K562 (cell line): Measurements from ENCODE around the gene MADD. TPM values are rescaled to one million over a fixed set of nuclear protein-coding genes. Genes with fewer than 3 reads are reported as not detected.

Experiments
- C11orf30 ChIP-seq: fragments of 450-650 bp; IDR thresholded peaks from 2 replicates; pipeline ENCODE4 v1.6.1; 2016; ENCODE audit warnings: low read depth, mild to moderate bottlenecking
- CEBPG ChIP-seq, 3 experiments: fragments of 200-800 bp in 1 of 3; sonication (Bioruptor generic) in 1 of 3; sonication (generic) in 1 of 3; formaldehyde crosslinking in 1 of 3; IDR thresholded peaks in 2 of 3; conservative IDR thresholded peaks in 1 of 3; 2 replicates each; pipeline versions ENCODE4 v1.6.1 to v1.8.0; 2016 to 2022; ENCODE audit warnings: missing compliant biosample characterization in 2 of 3, missing genetic modification characterization in 2 of 3, mild to moderate bottlenecking in 1 of 3, missing genetic modification reagents in 1 of 3
- CSDE1 ChIP-seq, 2 experiments: fragments of 450-650 bp; IDR thresholded peaks; 2 replicates each; pipeline ENCODE4 v1.6.1; 2016; ENCODE audit warnings: mild to moderate bottlenecking in 1 of 2
- CTCFL ChIP-seq: IDR thresholded peaks from 2 replicates; pipeline ENCODE4 v1.6.1; 2011; ENCODE audit warnings: borderline replicate concordance, low read depth, mild to moderate bottlenecking, moderate library complexity, low read length; ENCODE audit not compliant: insufficient read depth, poor library complexity, severe bottlenecking
- DIDO1 ChIP-seq: fragments of 450-650 bp; IDR thresholded peaks from 2 replicates; pipeline ENCODE4 v1.6.1; 2016; ENCODE audit warnings: low read depth, missing biosample characterization, missing genetic modification characterization
- HDGF ChIP-seq: fragments of 450-650 bp; IDR thresholded peaks from 2 replicates; pipeline ENCODE4 v1.6.1; 2016
- KLF6 ChIP-seq: fragments of 250-450 bp; sonication (Bioruptor Pico); IDR thresholded peaks from 2 replicates; pipeline ENCODE4 v1.4.0; 2020; ENCODE audit warnings: mild to moderate bottlenecking, moderate library complexity, borderline replicate concordance
- MITF ChIP-seq: IDR thresholded peaks from 2 replicates; pipeline ENCODE4 v1.6.1; 2014; ENCODE audit warnings: antibody characterized with exemption
- PBX2 ChIP-seq, 2 experiments: IDR thresholded peaks in 1 of 2; conservative IDR thresholded peaks in 1 of 2; 2 replicates each; pipeline ENCODE4 v1.6.1; 2016; ENCODE audit warnings: low read depth in 2 of 2, mild to moderate bottlenecking in 1 of 2, missing compliant biosample characterization in 1 of 2, missing genetic modification characterization in 1 of 2, moderate library complexity in 1 of 2
- PKNOX1 ChIP-seq: fragments of 450-650 bp; IDR thresholded peaks from 2 replicates; pipeline ENCODE4 v1.6.1; 2016
- SMAD2 ChIP-seq: fragments of 150-350 bp; IDR thresholded peaks from 2 replicates; pipeline ENCODE4 v1.6.1; 2014; ENCODE audit warnings: low read depth, mild to moderate bottlenecking, low read length
- polyA plus RNA-seq, 8 experiments: library from polyadenylated mRNA; depleted of rRNA in 4 of 8; stranded (reverse) in 5 of 8; unstranded in 3 of 8; fragments of >200 nt; fragmentation: Nextera tagmentation in 2 of 8; fragmentation: Illumina TruSeq in 1 of 8; extraction: Ambion mirVana in 2 of 8; extraction: Trizol in 1 of 8; gene quantifications; 2 replicates each; pipeline versions ENCODE4 v1.2.1 to v1.2.3, GENCODE V29; 2011 to 2014; ENCODE audit warnings: inconsistent platforms in 1 of 8, missing spikeins in 1 of 8
- total RNA-seq, 7 experiments: library from RNA; depleted of rRNA in 6 of 7; stranded (reverse); fragments of >200 nt in 6 of 7; fragmentation: Illumina TruSeq in 2 of 7; extraction: Trizol in 2 of 7; gene quantifications; 2 replicates each; pipeline versions ENCODE4 v1.2.1 to v1.2.3, GENCODE V29; 2011 to 2021; ENCODE audit warnings: low replicate concordance in 1 of 7
- TF ChIP-seq, protein P1 (sequence below): sonication (generic); formaldehyde crosslinking; IDR thresholded peaks from 2 replicates; pipeline ENCODE4 v1.8.1; 2023; ENCODE audit warnings: missing genetic modification reagents, mild to moderate bottlenecking, borderline replicate concordance
- TF ChIP-seq, protein P2 (sequence below): fragments of 450-650 bp; conservative IDR thresholded peaks from 2 replicates; pipeline ENCODE4 v1.6.1; 2016; ENCODE audit warnings: missing genetic modification characterization, low read depth, mild to moderate bottlenecking, missing compliant biosample characterization, moderate library complexity

Gene MADD
- total and polyA plus RNA-seq, 9 of the 15 experiments (the other 6 are each of a cell fraction or from before 2014, with no cell fraction given): 0.68 to 57.6 (median 33.6) TPM

DNA sequence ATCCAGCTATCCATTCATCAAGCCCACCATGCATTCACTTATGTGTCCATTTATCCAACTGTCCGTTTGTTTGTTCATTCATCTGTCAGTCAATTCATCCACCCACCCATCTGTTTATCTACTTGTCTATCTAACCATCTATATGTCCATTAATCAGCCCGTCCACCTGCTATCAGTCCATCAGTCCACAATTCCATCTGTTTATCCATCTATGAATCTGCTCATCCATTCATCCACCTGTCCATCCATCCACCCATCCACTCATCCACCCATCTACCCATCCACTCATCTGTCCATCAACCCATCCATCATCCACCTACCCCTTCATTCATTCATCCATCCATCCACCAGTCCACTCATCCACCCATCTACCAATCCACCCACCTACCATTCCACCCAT, 109.4 kb downstream of the MADD start (continued):
- TF ChIP-seq DIDO1 (tag): no peak
- TF ChIP-seq PKNOX1: peak; percentile 83
- TF ChIP-seq HDGF: 0 out of 2 replicates have a peak, but pooled peaks have one; percentile 47
- TF ChIP-seq CTCFL: no peak
- no peak for TF ChIP-seq C11orf30
- no peak for TF ChIP-seq MITF
- TF ChIP-seq KLF6: no peak
- TF ChIP-seq CEBPG (CRISPR knock-in tag; IDR thresholded peaks at IDR 0.05): no peak
- no peak for TF ChIP-seq CEBPG (tag; conservative IDR thresholded peaks at IDR 0.05 in 1 of 2, IDR thresholded peaks at IDR 0.05 in 1 of 2)
- TF ChIP-seq CSDE1 (IDR thresholded peaks at IDR 0.05): no peak
- TF ChIP-seq, protein P1, sequence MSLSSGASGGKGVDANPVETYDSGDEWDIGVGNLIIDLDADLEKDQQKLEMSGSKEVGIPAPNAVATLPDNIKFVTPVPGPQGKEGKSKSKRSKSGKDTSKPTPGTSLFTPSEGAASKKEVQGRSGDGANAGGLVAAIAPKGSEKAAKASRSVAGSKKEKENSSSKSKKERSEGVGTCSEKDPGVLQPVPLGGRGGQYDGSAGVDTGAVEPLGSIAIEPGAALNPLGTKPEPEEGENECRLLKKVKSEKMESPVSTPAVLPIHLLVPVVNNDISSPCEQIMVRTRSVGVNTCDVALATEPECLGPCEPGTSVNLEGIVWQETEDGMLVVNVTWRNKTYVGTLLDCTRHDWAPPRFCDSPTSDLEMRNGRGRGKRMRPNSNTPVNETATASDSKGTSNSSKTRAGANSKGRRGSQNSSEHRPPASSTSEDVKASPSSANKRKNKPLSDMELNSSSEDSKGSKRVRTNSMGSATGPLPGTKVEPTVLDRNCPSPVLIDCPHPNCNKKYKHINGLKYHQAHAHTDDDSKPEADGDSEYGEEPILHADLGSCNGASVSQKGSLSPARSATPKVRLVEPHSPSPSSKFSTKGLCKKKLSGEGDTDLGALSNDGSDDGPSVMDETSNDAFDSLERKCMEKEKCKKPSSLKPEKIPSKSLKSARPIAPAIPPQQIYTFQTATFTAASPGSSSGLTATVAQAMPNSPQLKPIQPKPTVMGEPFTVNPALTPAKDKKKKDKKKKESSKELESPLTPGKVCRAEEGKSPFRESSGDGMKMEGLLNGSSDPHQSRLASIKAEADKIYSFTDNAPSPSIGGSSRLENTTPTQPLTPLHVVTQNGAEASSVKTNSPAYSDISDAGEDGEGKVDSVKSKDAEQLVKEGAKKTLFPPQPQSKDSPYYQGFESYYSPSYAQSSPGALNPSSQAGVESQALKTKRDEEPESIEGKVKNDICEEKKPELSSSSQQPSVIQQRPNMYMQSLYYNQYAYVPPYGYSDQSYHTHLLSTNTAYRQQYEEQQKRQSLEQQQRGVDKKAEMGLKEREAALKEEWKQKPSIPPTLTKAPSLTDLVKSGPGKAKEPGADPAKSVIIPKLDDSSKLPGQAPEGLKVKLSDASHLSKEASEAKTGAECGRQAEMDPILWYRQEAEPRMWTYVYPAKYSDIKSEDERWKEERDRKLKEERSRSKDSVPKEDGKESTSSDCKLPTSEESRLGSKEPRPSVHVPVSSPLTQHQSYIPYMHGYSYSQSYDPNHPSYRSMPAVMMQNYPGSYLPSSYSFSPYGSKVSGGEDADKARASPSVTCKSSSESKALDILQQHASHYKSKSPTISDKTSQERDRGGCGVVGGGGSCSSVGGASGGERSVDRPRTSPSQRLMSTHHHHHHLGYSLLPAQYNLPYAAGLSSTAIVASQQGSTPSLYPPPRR (CRISPR knock-in tag): no peak
- TF ChIP-seq SMAD2: no peak
- no peak for TF ChIP-seq PBX2 (CRISPR knock-in tag; IDR thresholded peaks at IDR 0.05; ENCODE audit: low read depth)
- 0 out of 2 replicates have a peak, but pooled peaks have one; percentile 35 for TF ChIP-seq PBX2 (tag; conservative IDR thresholded peaks at IDR 0.05; ENCODE audit: low read depth)
- TF ChIP-seq, protein P2, sequence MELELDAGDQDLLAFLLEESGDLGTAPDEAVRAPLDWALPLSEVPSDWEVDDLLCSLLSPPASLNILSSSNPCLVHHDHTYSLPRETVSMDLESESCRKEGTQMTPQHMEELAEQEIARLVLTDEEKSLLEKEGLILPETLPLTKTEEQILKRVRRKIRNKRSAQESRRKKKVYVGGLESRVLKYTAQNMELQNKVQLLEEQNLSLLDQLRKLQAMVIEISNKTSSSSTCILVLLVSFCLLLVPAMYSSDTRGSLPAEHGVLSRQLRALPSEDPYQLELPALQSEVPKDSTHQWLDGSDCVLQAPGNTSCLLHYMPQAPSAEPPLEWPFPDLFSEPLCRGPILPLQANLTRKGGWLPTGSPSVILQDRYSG (tag): no peak
